Common myeloid progenitor, CD34-positive (primary cell): ENCODE results near the gene APOBEC3F. TPM values are rescaled to one million over a fixed set of nuclear protein-coding genes. Genes with fewer than 3 reads are reported as not detected.
"Not testable (repeated sequence)": the region's sequence is repeated elsewhere in the genome, so short reads cannot be mapped to it uniquely, and the experiment has no call there.

Experiments
- CTCF ChIA-PET: fragments of 350-600 bp; sonication (Branson Sonifier 250); formaldehyde crosslinking; loops from one replicate; lab custom pipeline; 2021; ENCODE audit warnings: antibody characterized with exemption; lab: Charles Lee
- POLR2A ChIA-PET: fragments of 350-600 bp; sonication (Branson Sonifier 250); formaldehyde crosslinking; loops from one replicate; lab custom pipeline; 2021; ENCODE audit warnings: antibody characterized with exemption; lab: Charles Lee
- DNase-seq, 3 donors: peaks; one replicate each; pipeline versions ENCODE4 v3.0.0 to v3.0.0-alpha.2; 2013
- H3K27ac ChIP-seq, 2 experiments: 1 replicate in 1 of 2; 2 replicates in 1 of 2; pipeline ENCODE4 v1.7.0; 2013; ENCODE audit warnings: inconsistent platforms in 2 of 2, low read length in 2 of 2, mild to moderate bottlenecking in 2 of 2, low read depth in 1 of 2, moderate library complexity in 1 of 2; ENCODE audit not compliant: severe bottlenecking in 2 of 2, insufficient read depth in 1 of 2, poor library complexity in 1 of 2
- H3K27me3 ChIP-seq, 5 experiments: replicated peaks in 2 of 5; 1 replicate in 3 of 5; 2 replicates in 2 of 5; pipeline versions ENCODE4 v1.6.1 to v1.7.0; 2013; ENCODE audit warnings: low read length in 4 of 5, mild to moderate bottlenecking in 2 of 5, moderate library complexity in 2 of 5, inconsistent platforms in 1 of 5; ENCODE audit not compliant: insufficient read depth in 5 of 5, control insufficient read depth in 4 of 5
- H3K36me3 ChIP-seq, 4 experiments: 1 replicate in 2 of 4; 2 replicates in 2 of 4; pipeline versions ENCODE4 v1.6.1 to v1.7.0; 2013; ENCODE audit warnings: low read length in 3 of 4, control low read depth in 1 of 4, mild to moderate bottlenecking in 1 of 4; ENCODE audit not compliant: control insufficient read depth in 4 of 4, insufficient read depth in 4 of 4
- H3K4me1 ChIP-seq, 4 experiments: 1 replicate in 3 of 4; 2 replicates in 1 of 4; pipeline versions ENCODE4 v1.6.1 to v1.7.1; 2013; ENCODE audit warnings: low read length in 3 of 4, mild to moderate bottlenecking in 3 of 4, control low read depth in 1 of 4, inconsistent platforms in 1 of 4, moderate library complexity in 1 of 4; ENCODE audit not compliant: control insufficient read depth in 4 of 4, insufficient read depth in 4 of 4; ENCODE audit errors: control extremely low read depth in 1 of 4
- H3K4me3 ChIP-seq, 7 experiments: 1 replicate in 4 of 7; 2 replicates in 3 of 7; pipeline versions ENCODE4 v1.5.1 to v1.7.0; 2013; ENCODE audit warnings: mild to moderate bottlenecking in 7 of 7, low read length in 6 of 7, moderate library complexity in 6 of 7, inconsistent platforms in 2 of 7, low read depth in 2 of 7, control low read depth in 1 of 7; ENCODE audit not compliant: insufficient read depth in 4 of 7, control insufficient read depth in 1 of 7; ENCODE audit errors: extremely low read depth in 1 of 7
- H3K9me3 ChIP-seq, 5 experiments: 1 replicate in 4 of 5; 2 replicates in 1 of 5; pipeline versions ENCODE4 v1.6.1 to v1.7.1; 2013; ENCODE audit warnings: low read length in 4 of 5, mild to moderate bottlenecking in 2 of 5, inconsistent platforms in 1 of 5, low read depth in 1 of 5, moderate library complexity in 1 of 5; ENCODE audit not compliant: control insufficient read depth in 4 of 5, insufficient read depth in 2 of 5; ENCODE audit errors: control extremely low read depth in 1 of 5
- WGBS: methylation state at CpG from one replicate; pipeline ENCODE4 v1.1.5; 2013; ENCODE audit not compliant: insufficient coverage; 5-methylcytosine and 5-hydroxymethylcytosine counted together
- polyA plus RNA-seq: library from polyadenylated mRNA; unstranded; fragments of 120-200 nt; gene quantifications from one replicate; pipeline ENCODE4 v1.2.1, GENCODE V29; 2013

APOBEC3F gene
- 10.0 TPM for polyA plus RNA-seq

GRCh38 chr22:39040538-39041296, at the start of gene APOBEC3F:
APOBEC3F (plus strand) TSS chr22:39040864; CDS start chr22:39040961, 97 bp downstream.
- peak within 1 kb of the TSS; percentile 44 to 84 (median 69) for H3K4me3 ChIP-seq
- peaks cover 0 to 10% (median 4%) of the 10 kb centered on the region in 4 experiments for H3K36me3 ChIP-seq
- peak; percentile 57 to 76 (median 72) for DNase-seq
- peak within 1 kb of the TSS; percentile 54 to 91 for H3K27ac ChIP-seq
- H3K9me3 ChIP-seq, POLR2A ChIA-PET, H3K27me3 ChIP-seq: not testable (repeated sequence)
- WGBS = 3% methylated on average over 11 of the region's 21 CpGs
- H3K4me1 ChIP-seq = peaks cover 0 to 27% (median 22%) of the 10 kb centered on the region in 4 experiments
- CTCF ChIA-PET = interaction anchor here (1.1 kb wide), 1 partner anchor 38 kb away, joined by 3 read pairs; no protein-coding TSS in a partner anchor

DNA sequence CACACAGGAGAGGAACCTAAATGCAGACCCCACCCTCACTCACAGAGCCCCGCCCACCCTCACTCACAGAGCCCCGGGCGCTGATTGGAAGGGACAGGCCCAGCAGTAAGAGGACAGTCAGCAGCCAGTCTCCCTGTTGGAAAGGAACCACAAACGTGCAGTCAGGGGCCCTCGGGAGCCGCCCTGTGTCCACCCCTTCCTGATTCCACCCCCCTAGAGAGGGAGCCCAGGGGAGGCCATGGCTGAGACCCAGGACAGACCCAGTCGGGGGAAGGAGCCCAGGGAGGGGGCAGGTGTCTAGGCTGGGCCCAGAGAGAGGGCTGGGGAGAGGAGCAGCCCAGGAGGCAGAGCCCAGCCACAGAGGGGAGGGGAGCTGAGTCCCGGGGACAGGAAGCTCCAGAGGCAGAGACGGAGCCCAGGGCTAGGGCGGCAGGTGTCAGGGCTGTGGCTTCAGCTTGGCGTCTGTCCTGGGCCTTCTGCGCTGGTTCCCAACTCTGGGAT, 47.7 kb upstream of the APOBEC3F start:
- DNase-seq, H3K27ac ChIP-seq, H3K4me3 ChIP-seq, H3K9me3 ChIP-seq, H3K36me3 ChIP-seq, H3K27me3 ChIP-seq, POLR2A ChIA-PET: not testable (repeated sequence)
- CTCF ChIA-PET = interaction anchor here (1.1 kb wide), 1 partner anchor 65 kb away, joined by 3 read pairs; no protein-coding TSS in a partner anchor
- WGBS = 19% methylated on average over 5 of the region's 12 CpGs
- H3K4me1 ChIP-seq = peaks cover 0 to 21% (median 16%) of the 10 kb centered on the region in 4 experiments

DNA sequence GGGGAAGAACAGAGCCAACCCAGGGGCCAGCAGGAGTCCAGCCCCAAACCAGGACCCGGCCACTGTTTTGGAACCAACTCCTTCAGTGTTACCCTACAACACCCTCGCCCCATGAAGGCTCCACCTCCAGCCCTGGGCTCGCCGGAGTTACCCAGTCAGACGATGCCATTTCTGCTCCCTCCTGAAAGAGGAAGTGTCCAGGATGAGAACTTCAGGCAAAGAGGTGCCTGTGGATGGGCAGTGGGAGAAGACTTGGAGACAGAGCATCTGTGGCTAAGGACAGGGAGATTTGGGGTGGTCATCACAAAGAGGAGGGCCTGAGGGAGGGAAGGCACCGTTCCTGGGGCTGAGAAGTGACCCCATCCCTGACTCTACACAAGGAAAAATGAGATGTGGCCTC, 44.6 kb upstream of the APOBEC3F start:
- Histone ChIP-seq H3K27me3 (peaks cover 0 to 15% (median 0%) of the 10 kb centered on the region in 5 experiments), H3K27ac (no peak overlapping the region), H3K4me3 (no peak overlapping the region), H3K9me3 (peaks cover 0 to 7% (median 0%) of the 10 kb centered on the region in 5 experiments), H3K4me1 (peaks cover 0 to 9% (median 6%) of the 10 kb centered on the region in 4 experiments), H3K36me3 (no peaks in the 10 kb centered on the region)
- no peak for DNase-seq
- 63% methylated on average over 4 of the region's 6 CpGs for WGBS
- POLR2A ChIA-PET = no interaction called here
- CTCF ChIA-PET = interaction anchor here (0.6 kb wide), 1 partner anchor 14 kb away, joined by 3 read pairs; the partner anchor contains the start of gene APOBEC3B

DNA sequence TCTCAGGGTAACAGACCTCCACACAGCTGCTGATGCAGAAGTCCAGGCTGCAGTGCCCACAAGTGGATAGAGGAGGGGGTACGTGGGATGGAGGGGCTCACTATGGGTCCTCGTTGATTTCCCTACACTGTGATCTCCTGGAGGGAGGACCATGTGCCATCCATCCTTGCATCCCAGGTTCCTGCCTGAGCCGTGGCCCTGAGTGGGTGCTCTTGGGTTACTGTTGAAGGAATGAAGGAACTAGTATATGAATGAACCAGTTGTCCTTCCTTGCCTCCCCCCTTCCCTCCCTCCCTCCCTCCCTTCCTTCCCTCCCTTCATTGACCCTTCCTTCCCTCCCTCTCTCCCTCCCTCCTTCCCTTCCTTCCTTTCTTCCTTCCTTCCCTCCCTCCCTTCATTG, 43.1 kb upstream of the APOBEC3F start:
- 93% methylated on average over 3 of the region's 3 CpGs for WGBS
- ChIA-PET CTCF (interaction anchor here (0.9 kb wide), 1 partner anchor 127 kb away, joined by 3 read pairs; no protein-coding TSS in a partner anchor), POLR2A (no interaction called here)
- no peak overlapping the region for H3K27ac ChIP-seq
- no peaks in the 10 kb centered on the region for H3K36me3 ChIP-seq
- H3K27me3 ChIP-seq = peaks cover 0 to 15% (median 0%) of the 10 kb centered on the region in 5 experiments
- peaks cover 0 to 9% (median 6%) of the 10 kb centered on the region in 4 experiments for H3K4me1 ChIP-seq
- peaks cover 0 to 7% (median 0%) of the 10 kb centered on the region in 5 experiments for H3K9me3 ChIP-seq
- no peak overlapping the region for H3K4me3 ChIP-seq
- no peak for DNase-seq

GRCh38 chr22:39003165-39003638, 37.5 kb upstream of the APOBEC3F start:
- Histone ChIP-seq H3K4me1 (peaks cover 0 to 8% (median 5%) of the 10 kb centered on the region in 4 experiments), H3K27me3 (peaks cover 0 to 9% (median 0%) of the 10 kb centered on the region in 5 experiments), H3K9me3 (peaks cover 0 to 2% (median 0%) of the 10 kb centered on the region in 5 experiments), H3K27ac (no peak overlapping the region), H3K36me3 (no peaks in the 10 kb centered on the region), H3K4me3 (no peak overlapping the region)
- CTCF ChIA-PET = interaction anchor here (0.6 to 5.2 kb wide), 24 partner anchors 9 to 234 kb away, joined by 3 to 51 read pairs (median 4); partner anchors contain the start of genes APOBEC3A, APOBEC3B, APOBEC3C and CBX6
- WGBS = 8% methylated on average over 5 of the region's 7 CpGs
- POLR2A ChIA-PET = interaction anchor here (0.6 kb wide), 4 partner anchors 83 to 1275 kb away, joined by 3 to 7 read pairs (median 5); no protein-coding TSS in a partner anchor
- DNase-seq = peak; percentile 92 to 97 (median 95)

GRCh38 chr22:39007177-39007576, 33.5 kb upstream of the APOBEC3F start:
- H3K4me1 ChIP-seq = peaks cover 0 to 8% (median 5%) of the 10 kb centered on the region in 4 experiments
- POLR2A ChIA-PET = no interaction called here
- no peak overlapping the region for H3K4me3 ChIP-seq
- H3K27ac ChIP-seq = no peak overlapping the region
- no CpG with 5 or more reads among the region's 5 CpGs for WGBS
- H3K36me3 ChIP-seq = no peaks in the 10 kb centered on the region
- CTCF ChIA-PET = interaction anchor here (0.7 to 5.2 kb wide), 10 partner anchors 25 to 277 kb away, joined by 3 to 40 read pairs (median 4); partner anchors contain the start of genes APOBEC3B and CBX6
- no peak for DNase-seq
- no peaks in the 10 kb centered on the region for H3K9me3 ChIP-seq
- no peaks in the 10 kb centered on the region for H3K27me3 ChIP-seq
